Rectal smooth muscle tissue (tissue), 1 donor: ENCODE data around the gene ZBTB9.

Experiments used
- H3K27ac ChIP-seq: one replicate; pipeline ENCODE4 v1.7.0; 2013; ENCODE audit warnings: low read depth, low read length, inconsistent platforms
- H3K27me3 ChIP-seq: one replicate; pipeline ENCODE4 v1.7.0; 2013; ENCODE audit warnings: low read length; ENCODE audit not compliant: control insufficient read depth, insufficient read depth
- H3K36me3 ChIP-seq: one replicate; pipeline ENCODE4 v1.7.0; 2013; ENCODE audit warnings: low read length; ENCODE audit not compliant: control insufficient read depth, insufficient read depth
- H3K4me1 ChIP-seq: one replicate; pipeline ENCODE4 v1.7.0; 2013; ENCODE audit warnings: low read length; ENCODE audit not compliant: control insufficient read depth, insufficient read depth
- H3K4me3 ChIP-seq: one replicate; pipeline ENCODE4 v1.7.0; 2013; ENCODE audit warnings: low read length
- H3K9ac ChIP-seq: one replicate; pipeline ENCODE4 v1.7.0; 2013; ENCODE audit warnings: low read length

ZBTB9 gene

GRCh38 chr6:33432546-33432945, 21.8 kb upstream of the ZBTB9 start:
- no peak overlapping the region for H3K4me3 ChIP-seq
- H3K27ac ChIP-seq = peak overlapping the region; percentile 85
- peaks cover 24% of the 10 kb centered on the region for H3K4me1 ChIP-seq
- peaks cover 10% of the 10 kb centered on the region for H3K36me3 ChIP-seq
- H3K9ac ChIP-seq = no peak overlapping the region
- H3K27me3 ChIP-seq = no peaks in the 10 kb centered on the region

GRCh38 chr6:33433001-33433543, 21.3 kb upstream of the ZBTB9 start:
- Histone ChIP-seq H3K9ac (no peak overlapping the region), H3K4me3 (no peak overlapping the region), H3K27me3 (no peaks in the 10 kb centered on the region), H3K27ac (peak overlapping the region; percentile 85), H3K4me1 (peaks cover 24% of the 10 kb centered on the region), H3K36me3 (peaks cover 15% of the 10 kb centered on the region)

GRCh38 chr6:33433544-33434191, 20.7 kb upstream of the ZBTB9 start:
- peak overlapping the region; percentile 85 for H3K27ac ChIP-seq

GRCh38 chr6:33434961-33435360, 19.4 kb upstream of the ZBTB9 start:
- Histone ChIP-seq H3K36me3 (peaks cover 16% of the 10 kb centered on the region), H3K4me3 (no peak overlapping the region), H3K27me3 (no peaks in the 10 kb centered on the region), H3K4me1 (peaks cover 18% of the 10 kb centered on the region), H3K27ac (no peak overlapping the region), H3K9ac (no peak overlapping the region)

More at GRCh38 chr6:33433544-33434191, 20.7 kb upstream of the ZBTB9 start:
- Histone ChIP-seq H3K4me3 (no peak overlapping the region), H3K4me1 (peaks cover 19% of the 10 kb centered on the region), H3K9ac (no peak overlapping the region), H3K27me3 (no peaks in the 10 kb centered on the region), H3K36me3 (peaks cover 16% of the 10 kb centered on the region)

- no peak overlapping the region for H3K4me3 ChIP-seq
- peaks cover 19% of the 10 kb centered on the region for H3K36me3 ChIP-seq
These were observed 16.7 kb upstream of the ZBTB9 start for GRCh38 chr6:33437666-33438065.

GRCh38 chr6:33438978-33439594, 15.3 kb upstream of the ZBTB9 start:
- Histone ChIP-seq H3K27ac (no peak overlapping the region), H3K27me3 (no peaks in the 10 kb centered on the region), H3K36me3 (peaks cover 25% of the 10 kb centered on the region), H3K4me3 (no peak overlapping the region), H3K9ac (no peak overlapping the region), H3K4me1 (peaks cover 2% of the 10 kb centered on the region)

More at GRCh38 chr6:33437666-33438065, 16.7 kb upstream of the ZBTB9 start:
- H3K27me3 ChIP-seq = no peaks in the 10 kb centered on the region
- H3K27ac ChIP-seq = no peak overlapping the region
- H3K4me1 ChIP-seq = peaks cover 9% of the 10 kb centered on the region
- H3K9ac ChIP-seq = no peak overlapping the region

GRCh38 chr6:33439956-33440648, 14.3 kb upstream of the ZBTB9 start:
- H3K27me3 ChIP-seq = no peaks in the 10 kb centered on the region
- H3K4me1 ChIP-seq = no peaks in the 10 kb centered on the region
- no peak overlapping the region for H3K27ac ChIP-seq
- H3K9ac ChIP-seq = no peak overlapping the region
- peaks cover 26% of the 10 kb centered on the region for H3K36me3 ChIP-seq
- H3K4me3 ChIP-seq = no peak overlapping the region

GRCh38 chr6:33440649-33441309, 13.6 kb upstream of the ZBTB9 start:
- H3K36me3 ChIP-seq = peaks cover 24% of the 10 kb centered on the region
- no peaks in the 10 kb centered on the region for H3K27me3 ChIP-seq
- no peak overlapping the region for H3K27ac ChIP-seq
- no peaks in the 10 kb centered on the region for H3K4me1 ChIP-seq
- no peak overlapping the region for H3K4me3 ChIP-seq
- no peak overlapping the region for H3K9ac ChIP-seq

- H3K36me3 ChIP-seq = peaks cover 29% of the 10 kb centered on the region
- H3K9ac ChIP-seq = no peak overlapping the region
- H3K27ac ChIP-seq = no peak overlapping the region
- no peaks in the 10 kb centered on the region for H3K4me1 ChIP-seq
- H3K27me3 ChIP-seq = no peaks in the 10 kb centered on the region
- no peak overlapping the region for H3K4me3 ChIP-seq
These were observed 12.9 kb upstream of the ZBTB9 start for GRCh38 chr6:33441457-33441856.

- H3K27ac ChIP-seq = no peak overlapping the region
- H3K36me3 ChIP-seq = peaks cover 25% of the 10 kb centered on the region
- H3K9ac ChIP-seq = no peak overlapping the region
- no peaks in the 10 kb centered on the region for H3K4me1 ChIP-seq
- no peak overlapping the region for H3K4me3 ChIP-seq
- H3K27me3 ChIP-seq = no peaks in the 10 kb centered on the region
These were observed 12.1 kb upstream of the ZBTB9 start for GRCh38 chr6:33442283-33442682.

- Histone ChIP-seq H3K27me3 (no peaks in the 10 kb centered on the region), H3K36me3 (peaks cover 18% of the 10 kb centered on the region), H3K9ac (no peak overlapping the region), H3K4me1 (no peaks in the 10 kb centered on the region), H3K27ac (no peak overlapping the region), H3K4me3 (no peak overlapping the region)
These were observed 11.4 kb upstream of the ZBTB9 start for GRCh38 chr6:33443025-33443424.
